ENCODE results near the gene ILF3.

- TF ChIP-seq CTCF (conservative IDR thresholded peaks at IDR 0.05; ENCODE audit: low read depth in 2 of 2) (no peak), REST (IDR thresholded peaks at IDR 0.05; ENCODE audit: unreplicated experiment) (no peak), EZH2 (IDR thresholded peaks at IDR 0.05; ENCODE audit: low read depth, unreplicated experiment) (no peak)
Observed at GRCh38 chr19:10727685-10728201, 73.6 kb downstream of the ILF3 start.
